Measurements from ENCODE around the gene TYSND1.
"Not testable (repeated sequence)": the region's sequence is repeated elsewhere in the genome, so short reads cannot be mapped to it uniquely, and the experiment has no call there.

Gene TYSND1

GRCh38 chr10:70167246-70167645 lies 20.7 kb upstream of the TYSND1 start:
- TF ChIP-seq CTCF (IDR thresholded peaks at IDR 0.05; ENCODE audit: low read depth, low read length) = no peak
- DNase-seq (ENCODE audit: low read depth in 2 of 2) = no peak
- H3K4me3 ChIP-seq (replicated peaks in 1 of 2; ENCODE audit: low read depth in 2 of 2, low read length in 2 of 2) = no peak overlapping the region

- DNase-seq (ENCODE audit: low read depth in 2 of 2) = no peak
- no peak for TF ChIP-seq CTCF (IDR thresholded peaks at IDR 0.05; ENCODE audit: low read depth, low read length)
- H3K4me3 ChIP-seq (replicated peaks in 1 of 2; ENCODE audit: low read depth in 2 of 2, low read length in 2 of 2) = no peak overlapping the region
Measured at GRCh38 chr10:70166394-70166793, 19.9 kb upstream of the TYSND1 start.

- no peak for DNase-seq (ENCODE audit: low read depth in 2 of 2)
- no peak overlapping the region for H3K4me3 ChIP-seq (replicated peaks in 1 of 2; ENCODE audit: low read depth in 2 of 2, low read length in 2 of 2)
Measured at GRCh38 chr10:70164163-70164562, 17.7 kb upstream of the TYSND1 start.

DNA sequence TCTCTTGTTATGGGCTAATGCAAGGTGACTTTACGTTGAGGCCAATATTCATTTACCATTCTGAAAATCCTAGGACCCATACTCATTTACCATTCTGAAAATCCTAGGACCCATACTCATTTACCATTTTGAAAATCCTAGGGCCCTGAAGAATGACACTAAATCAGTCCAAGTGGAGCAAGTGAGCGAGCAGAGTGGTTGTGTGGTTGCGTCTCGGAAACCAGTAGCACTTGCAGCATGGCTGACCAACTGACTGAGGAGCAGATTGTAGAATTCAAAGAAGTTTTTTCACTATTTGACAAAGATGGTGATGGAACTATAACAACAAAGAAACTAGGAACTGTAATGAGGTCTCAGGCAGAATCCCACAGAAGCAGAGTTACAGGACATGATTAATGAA lies 16.9 kb upstream of the TYSND1 start:
- H3K4me3 ChIP-seq (replicated peaks in 1 of 2; ENCODE audit: low read depth in 2 of 2, low read length in 2 of 2) = no peak overlapping the region
- no peak for DNase-seq (ENCODE audit: low read depth in 2 of 2)
- TF ChIP-seq CTCF (IDR thresholded peaks at IDR 0.05; ENCODE audit: low read depth, low read length) = no peak

More at GRCh38 chr10:70164163-70164562, 17.7 kb upstream of the TYSND1 start:
- no peak for TF ChIP-seq CTCF (IDR thresholded peaks at IDR 0.05; ENCODE audit: low read depth, low read length)

GRCh38 chr10:70162892-70163201 lies 16.3 kb upstream of the TYSND1 start:
- H3K4me3 ChIP-seq (replicated peaks in 1 of 2; ENCODE audit: low read depth in 2 of 2, low read length in 2 of 2) = no peak overlapping the region
- no peak for TF ChIP-seq CTCF (IDR thresholded peaks at IDR 0.05; ENCODE audit: low read depth, low read length)
- DNase-seq (ENCODE audit: low read depth in 2 of 2) = peak in 1 of 2 donors; percentile 32

- no peak for TF ChIP-seq CTCF (IDR thresholded peaks at IDR 0.05; ENCODE audit: low read depth, low read length)
- DNase-seq (ENCODE audit: low read depth in 2 of 2) = no peak
Measured at GRCh38 chr10:70162151-70162891, 15.8 kb upstream of the TYSND1 start.

DNA sequence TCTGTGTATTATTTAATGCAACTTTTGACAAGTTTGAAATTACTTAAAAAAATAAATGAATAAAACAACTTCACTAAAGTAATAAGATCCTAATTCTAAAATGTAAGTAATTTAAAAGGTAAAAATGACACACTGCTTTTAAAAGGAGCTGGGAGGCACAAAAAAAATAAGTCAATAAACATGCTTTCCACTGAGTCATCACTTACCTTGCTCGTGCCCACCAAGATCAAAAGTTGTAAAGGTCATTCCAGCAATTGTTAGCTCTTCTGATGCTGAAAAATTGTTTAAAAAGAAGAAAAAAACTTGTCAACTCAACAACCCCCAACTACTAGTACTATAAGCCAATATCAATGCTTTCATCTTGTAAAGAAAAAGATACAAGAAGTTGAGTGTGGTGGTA lies 14.3 kb upstream of the TYSND1 start:
- DNase-seq (ENCODE audit: low read depth in 2 of 2) = no peak
- no peak overlapping the region for H3K4me3 ChIP-seq (replicated peaks in 1 of 2; ENCODE audit: low read depth in 2 of 2, low read length in 2 of 2)
- TF ChIP-seq CTCF (IDR thresholded peaks at IDR 0.05; ENCODE audit: low read depth, low read length) = no peak

More at GRCh38 chr10:70162151-70162891, 15.8 kb upstream of the TYSND1 start:
- H3K4me3 ChIP-seq (replicated peaks in 1 of 2; ENCODE audit: low read depth in 2 of 2, low read length in 2 of 2) = no peak overlapping the region

GRCh38 chr10:70159366-70159765 lies 12.9 kb upstream of the TYSND1 start:
- not testable (repeated sequence) for H3K4me3 ChIP-seq (replicated peaks in 1 of 2; ENCODE audit: low read depth in 2 of 2, low read length in 2 of 2); DNase-seq (ENCODE audit: low read depth in 2 of 2)
